DOHH2 (cell line): ENCODE measurements around the gene CUBN.

Experiments
- H3F3A ChIP-seq: fragments of 200-600 bp; sonication (generic), shearing (Covaris generic); 2 replicates; pipeline ENCODE4 v1.6.0; 2016; ENCODE audit warnings: antibody characterized with exemption, mild to moderate bottlenecking; ENCODE audit not compliant: control insufficient read depth, insufficient read depth
- H3K27ac ChIP-seq: fragments of 200-600 bp; sonication (generic); 2 replicates; pipeline ENCODE4 v1.5.1; 2014; ENCODE audit warnings: low read depth, mild to moderate bottlenecking, low read length, moderate library complexity
- H3K27me3 ChIP-seq: fragments of 200-600 bp; sonication (generic); 2 replicates; pipeline ENCODE4 v1.6.1; 2014; ENCODE audit warnings: mild to moderate bottlenecking, low read length, mixed read lengths; ENCODE audit not compliant: control insufficient read depth
- H3K36me3 ChIP-seq: fragments of 200-600 bp; sonication (generic); 2 replicates; pipeline ENCODE4 v1.6.1; 2014; ENCODE audit warnings: mild to moderate bottlenecking, low read length, moderate library complexity, mixed read lengths; ENCODE audit not compliant: control insufficient read depth
- H3K4me1 ChIP-seq: fragments of 200-600 bp; sonication (generic); 2 replicates; pipeline ENCODE4 v1.6.1; 2014; ENCODE audit warnings: mild to moderate bottlenecking, low read length, mixed read lengths; ENCODE audit not compliant: control insufficient read depth
- H3K4me2 ChIP-seq: fragments of 200-600 bp; sonication (generic); 2 replicates; pipeline ENCODE4 v1.6.0; 2014; ENCODE audit warnings: mild to moderate bottlenecking, low read length, moderate library complexity
- H3K4me3 ChIP-seq: fragments of 200-600 bp; sonication (generic); 2 replicates; pipeline ENCODE4 v1.5.1; 2014; ENCODE audit warnings: mild to moderate bottlenecking, low read length, mixed read lengths
- H3K79me2 ChIP-seq: fragments of 200-600 bp; sonication (generic); 2 replicates; pipeline ENCODE4 v1.6.1; 2014; ENCODE audit warnings: mild to moderate bottlenecking, low read length, mixed read lengths; ENCODE audit not compliant: control insufficient read depth
- H3K9me2 ChIP-seq: fragments of 200-600 bp; sonication (generic); replicated peaks from 2 replicates; pipeline ENCODE4 v1.6.1; 2014; ENCODE audit warnings: mild to moderate bottlenecking, low read length, mixed read lengths; ENCODE audit not compliant: control insufficient read depth
- H3K9me3 ChIP-seq: fragments of 200-600 bp; sonication (generic); 2 replicates; pipeline ENCODE4 v1.6.1; 2014; ENCODE audit warnings: antibody characterized with exemption, low read length, mixed read lengths; ENCODE audit not compliant: control insufficient read depth, insufficient read depth
- H4K20me1 ChIP-seq: fragments of 200-600 bp; sonication (generic); 2 replicates; pipeline ENCODE4 v1.6.0; 2014; ENCODE audit warnings: low read depth, mild to moderate bottlenecking, antibody characterized with exemption, low read length, moderate library complexity; ENCODE audit not compliant: control insufficient read depth, insufficient read depth
- EZH2phosphoT487 ChIP-seq: fragments of 200-600 bp; sonication (generic); IDR thresholded peaks from 2 replicates; pipeline ENCODE4 v1.6.1; 2017; ENCODE audit warnings: borderline replicate concordance, mild to moderate bottlenecking, antibody characterized with exemption, low read length, moderate library complexity, mixed read lengths
- TF ChIP-seq, protein P1 (sequence below): fragments of 200-600 bp; sonication (generic); IDR thresholded peaks from one replicate; pipeline ENCODE4 v1.5.1; 2014; ENCODE audit warnings: antibody characterized with exemption, mild to moderate bottlenecking, low read depth, low read length; ENCODE audit not compliant: poor library complexity, severe bottlenecking

The CUBN gene

DNA sequence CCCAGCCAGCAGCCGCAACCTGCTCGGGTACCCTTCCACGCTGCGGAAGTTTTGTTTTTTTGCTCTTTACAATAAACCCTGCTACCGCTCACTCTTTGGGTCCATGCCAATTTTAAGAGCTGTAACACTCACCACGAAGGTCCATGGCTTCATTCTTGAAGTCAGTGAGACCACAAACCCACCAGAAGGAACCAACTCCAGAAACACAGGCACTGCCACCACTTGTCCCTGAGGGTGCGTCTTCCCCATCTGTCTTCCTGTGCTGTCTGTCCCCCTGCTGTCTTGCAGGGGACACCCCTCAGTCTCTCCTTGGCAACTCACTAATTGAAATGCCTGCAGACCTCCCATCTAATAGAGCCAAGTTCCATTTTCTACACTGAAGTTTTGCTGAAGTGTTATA is 263.8 kb downstream of the CUBN start:
- H3K36me3 ChIP-seq, result no peaks in the 10 kb centered on the region

DNA sequence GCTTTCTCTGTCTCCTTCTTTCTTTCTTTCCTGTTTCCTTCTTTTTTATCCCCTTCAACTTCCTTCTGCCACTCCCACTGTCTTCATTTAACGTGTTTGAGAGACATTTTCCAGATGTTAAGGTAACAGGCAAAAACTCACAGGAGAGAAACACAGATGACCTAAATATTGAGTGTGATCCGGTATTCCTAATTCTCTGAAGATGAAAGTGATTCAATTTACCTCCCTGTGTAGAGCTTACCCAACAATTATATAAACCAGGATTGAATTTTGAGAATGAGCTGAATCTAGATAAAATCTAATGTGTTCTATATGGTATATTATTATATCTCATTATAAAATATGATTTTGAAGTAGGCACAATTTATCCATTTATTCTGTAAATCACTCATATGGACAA is 265.8 kb downstream of the CUBN start:
- TF ChIP-seq, protein P1, sequence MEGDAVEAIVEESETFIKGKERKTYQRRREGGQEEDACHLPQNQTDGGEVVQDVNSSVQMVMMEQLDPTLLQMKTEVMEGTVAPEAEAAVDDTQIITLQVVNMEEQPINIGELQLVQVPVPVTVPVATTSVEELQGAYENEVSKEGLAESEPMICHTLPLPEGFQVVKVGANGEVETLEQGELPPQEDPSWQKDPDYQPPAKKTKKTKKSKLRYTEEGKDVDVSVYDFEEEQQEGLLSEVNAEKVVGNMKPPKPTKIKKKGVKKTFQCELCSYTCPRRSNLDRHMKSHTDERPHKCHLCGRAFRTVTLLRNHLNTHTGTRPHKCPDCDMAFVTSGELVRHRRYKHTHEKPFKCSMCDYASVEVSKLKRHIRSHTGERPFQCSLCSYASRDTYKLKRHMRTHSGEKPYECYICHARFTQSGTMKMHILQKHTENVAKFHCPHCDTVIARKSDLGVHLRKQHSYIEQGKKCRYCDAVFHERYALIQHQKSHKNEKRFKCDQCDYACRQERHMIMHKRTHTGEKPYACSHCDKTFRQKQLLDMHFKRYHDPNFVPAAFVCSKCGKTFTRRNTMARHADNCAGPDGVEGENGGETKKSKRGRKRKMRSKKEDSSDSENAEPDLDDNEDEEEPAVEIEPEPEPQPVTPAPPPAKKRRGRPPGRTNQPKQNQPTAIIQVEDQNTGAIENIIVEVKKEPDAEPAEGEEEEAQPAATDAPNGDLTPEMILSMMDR, result no peak
- no peak for TF ChIP-seq EZH2phosphoT487
- H3K27me3 ChIP-seq, result no peaks in the 10 kb centered on the region
- H3F3A ChIP-seq, result no peaks in the 10 kb centered on the region
- H3K9me3 ChIP-seq, result no peaks in the 10 kb centered on the region
- H3K9me2 ChIP-seq, result no peaks in the 10 kb centered on the region
- no peak overlapping the region for H3K4me3 ChIP-seq
- H3K4me1 ChIP-seq, result no peaks in the 10 kb centered on the region
- no peak overlapping the region for H3K27ac ChIP-seq
- H3K36me3 ChIP-seq, result no peaks in the 10 kb centered on the region
- no peak overlapping the region for H3K4me2 ChIP-seq
- no peaks in the 10 kb centered on the region for H4K20me1 ChIP-seq
- no peaks in the 10 kb centered on the region for H3K79me2 ChIP-seq

More for the DNA sequence above, 263.8 kb downstream of the CUBN start:
- no peaks in the 10 kb centered on the region for H4K20me1 ChIP-seq
- H3K27ac ChIP-seq, result no peak overlapping the region
- H3K27me3 ChIP-seq, result no peaks in the 10 kb centered on the region
- no peaks in the 10 kb centered on the region for H3K9me2 ChIP-seq
- no peaks in the 10 kb centered on the region for H3K9me3 ChIP-seq
- H3K4me2 ChIP-seq, result no peak overlapping the region
- no peaks in the 10 kb centered on the region for H3K4me1 ChIP-seq
- no peaks in the 10 kb centered on the region for H3F3A ChIP-seq
- no peaks in the 10 kb centered on the region for H3K79me2 ChIP-seq
- no peak for TF ChIP-seq EZH2phosphoT487
- H3K4me3 ChIP-seq, result no peak overlapping the region

DNA sequence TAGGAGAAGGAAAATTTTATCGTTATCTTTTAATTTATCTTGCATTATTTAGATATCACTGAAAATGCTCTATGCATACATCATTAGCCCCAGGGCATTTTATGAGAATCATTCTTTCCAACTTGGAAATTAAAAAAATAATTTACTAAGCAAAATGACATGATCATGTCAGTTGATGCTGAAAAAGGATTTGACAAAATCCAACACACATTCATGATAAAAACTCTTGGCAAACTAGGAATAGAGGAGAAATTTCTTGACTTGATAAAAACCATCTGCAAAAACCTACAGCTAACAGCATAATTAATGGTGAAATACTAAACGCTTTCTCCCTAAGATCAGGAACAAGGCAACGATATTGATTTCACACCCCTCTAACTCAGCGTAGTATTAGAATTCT is 272.2 kb downstream of the CUBN start:
- Histone ChIP-seq H3K4me3 (no peak overlapping the region), H3K4me1 (no peaks in the 10 kb centered on the region), H3K27me3 (peaks cover 3% of the 10 kb centered on the region), H3K9me2 (no peaks in the 10 kb centered on the region), H3K4me2 (no peak overlapping the region), H4K20me1 (no peaks in the 10 kb centered on the region), H3K27ac (no peak overlapping the region), H3K79me2 (no peaks in the 10 kb centered on the region), H3K9me3 (no peaks in the 10 kb centered on the region), H3F3A (no peaks in the 10 kb centered on the region), H3K36me3 (no peaks in the 10 kb centered on the region)
- TF ChIP-seq, protein P1, result no peak

DNA sequence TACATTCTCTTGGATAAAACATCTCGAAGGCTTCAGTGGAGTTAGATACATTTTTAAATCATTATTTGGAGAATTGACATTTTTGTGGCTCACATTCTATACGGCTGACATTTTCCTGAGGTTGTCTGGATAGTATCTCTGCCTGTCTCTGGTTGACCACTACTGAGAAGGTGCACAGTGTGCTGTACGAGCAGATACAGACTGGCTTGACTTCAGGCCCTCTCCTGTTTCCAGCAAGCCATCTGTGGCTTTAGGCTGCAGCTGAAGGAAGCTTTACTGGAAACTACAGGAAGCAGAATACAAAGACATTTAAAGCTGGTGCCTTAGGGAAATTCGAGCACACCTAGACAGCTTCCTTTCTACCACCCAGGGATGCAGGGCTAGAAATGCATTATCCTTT is 273.0 kb downstream of the CUBN start:
- Histone ChIP-seq H3K4me1 (no peaks in the 10 kb centered on the region), H3K27me3 (peaks cover 3% of the 10 kb centered on the region), H3K27ac (no peak overlapping the region), H4K20me1 (no peaks in the 10 kb centered on the region), H3K9me2 (no peaks in the 10 kb centered on the region), H3K79me2 (no peaks in the 10 kb centered on the region), H3K9me3 (no peaks in the 10 kb centered on the region), H3K4me2 (no peak overlapping the region), H3K4me3 (no peak overlapping the region), H3K36me3 (no peaks in the 10 kb centered on the region), H3F3A (no peaks in the 10 kb centered on the region)
- TF ChIP-seq, protein P1, result no peak
- no peak for TF ChIP-seq EZH2phosphoT487
